H7 (cell line): ENCODE results near the gene FBLN5. TPM values are rescaled to one million over a fixed set of nuclear protein-coding genes. Genes with fewer than 3 reads are reported as not detected.

Experiments
- DNase-seq: peaks from one replicate; pipeline ENCODE4 v3.0.0; 2012
- H3K27me3 ChIP-seq: 2 replicates; pipeline ENCODE4 v1.6.0; 2011; ENCODE audit warnings: mild to moderate bottlenecking, low read length; ENCODE audit not compliant: control insufficient read depth, insufficient read depth
- H3K36me3 ChIP-seq: replicated peaks from 2 replicates; pipeline ENCODE4 v1.5.1; 2011; ENCODE audit warnings: low read length; ENCODE audit not compliant: control insufficient read depth, insufficient read depth
- H3K4me3 ChIP-seq: 2 replicates; pipeline ENCODE4 v1.5.1; 2011; ENCODE audit warnings: low read depth, mild to moderate bottlenecking, control low read depth, low read length, moderate library complexity; ENCODE audit not compliant: insufficient read depth
- total RNA-seq: library from RNA; depleted of rRNA; stranded (reverse); fragments of >200 nt; shearing (Covaris generic); gene quantifications from 2 replicates; pipeline ENCODE4 v1.2.3, GENCODE V29; 2014; rRNA removed

The FBLN5 gene, protein sequence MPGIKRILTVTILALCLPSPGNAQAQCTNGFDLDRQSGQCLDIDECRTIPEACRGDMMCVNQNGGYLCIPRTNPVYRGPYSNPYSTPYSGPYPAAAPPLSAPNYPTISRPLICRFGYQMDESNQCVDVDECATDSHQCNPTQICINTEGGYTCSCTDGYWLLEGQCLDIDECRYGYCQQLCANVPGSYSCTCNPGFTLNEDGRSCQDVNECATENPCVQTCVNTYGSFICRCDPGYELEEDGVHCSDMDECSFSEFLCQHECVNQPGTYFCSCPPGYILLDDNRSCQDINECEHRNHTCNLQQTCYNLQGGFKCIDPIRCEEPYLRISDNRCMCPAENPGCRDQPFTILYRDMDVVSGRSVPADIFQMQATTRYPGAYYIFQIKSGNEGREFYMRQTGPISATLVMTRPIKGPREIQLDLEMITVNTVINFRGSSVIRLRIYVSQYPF
- 1.4 and 2.3 TPM in 2 replicates for total RNA-seq

DNA sequence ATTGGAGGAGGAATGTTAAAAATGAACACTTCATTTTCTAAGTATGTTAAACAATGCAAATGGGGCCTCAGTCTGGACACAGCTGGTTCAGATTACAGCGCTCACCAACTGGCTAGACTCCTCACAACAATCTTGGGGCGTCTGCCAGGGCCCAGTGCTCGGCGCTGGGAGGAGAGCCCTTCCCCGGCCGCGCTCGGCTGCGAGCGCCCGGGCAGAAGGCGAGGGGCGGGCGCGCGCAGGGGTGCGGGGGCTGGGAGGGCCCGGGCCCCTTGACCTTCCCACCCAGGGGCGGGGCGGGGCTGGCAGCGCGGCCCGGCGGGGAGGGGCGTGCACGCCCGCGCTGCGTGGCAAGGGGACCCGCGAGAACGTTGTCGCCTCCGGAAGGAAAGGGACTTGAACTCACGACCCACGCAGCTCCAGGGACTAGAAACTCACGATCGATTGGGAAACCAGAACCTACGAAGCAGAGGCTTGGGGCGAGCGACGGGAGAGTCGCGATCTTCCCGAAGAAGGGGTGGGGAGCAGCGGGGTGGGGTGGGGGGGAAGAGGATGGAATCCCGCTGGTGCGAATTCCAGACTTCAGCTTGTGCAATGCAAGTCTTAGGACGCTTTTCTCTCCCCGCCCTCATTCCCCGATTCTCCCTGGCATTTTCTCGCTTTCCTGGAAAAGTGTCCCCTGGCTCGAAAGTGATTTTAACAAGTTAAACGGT is at the start of gene FBLN5:
Gene FBLN5, minus strand, starts transcription at position 220 of the 710 bp plus-strand sequence. CDS start 465 bp downstream, outside the sequence.
- peaks cover 19% of the 10 kb centered on the region for H3K27me3 ChIP-seq
- no peaks in the 10 kb centered on the region for H3K36me3 ChIP-seq
- H3K4me3 ChIP-seq, result peak within 1 kb of the TSS; percentile 44
- peak; percentile 92 for DNase-seq

DNA sequence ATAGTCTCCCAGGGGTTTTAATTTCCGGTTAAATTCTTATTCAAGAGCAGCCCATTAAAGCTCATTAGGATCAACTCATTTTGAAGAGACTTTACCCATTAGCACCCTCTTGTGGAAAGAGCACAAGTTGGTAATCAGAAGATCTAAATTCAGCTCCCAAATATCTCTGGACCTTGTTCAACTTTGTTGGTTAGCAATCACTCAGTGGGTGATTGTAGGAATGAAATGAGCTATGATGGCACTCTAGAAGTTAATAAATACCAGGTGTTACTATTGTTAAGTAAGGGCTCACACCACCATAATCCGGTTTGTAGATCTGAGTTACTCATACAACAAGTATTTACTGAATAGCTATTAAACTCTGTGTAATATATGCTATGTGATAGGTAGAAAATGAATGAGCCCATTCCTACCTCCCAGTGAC is 49.5 kb upstream of the FBLN5 start:
- H3K36me3 ChIP-seq, result peaks cover 3% of the 10 kb centered on the region
- no peak overlapping the region for H3K4me3 ChIP-seq
- DNase-seq, result peak; percentile 32
- H3K27me3 ChIP-seq, result no peaks in the 10 kb centered on the region

DNA sequence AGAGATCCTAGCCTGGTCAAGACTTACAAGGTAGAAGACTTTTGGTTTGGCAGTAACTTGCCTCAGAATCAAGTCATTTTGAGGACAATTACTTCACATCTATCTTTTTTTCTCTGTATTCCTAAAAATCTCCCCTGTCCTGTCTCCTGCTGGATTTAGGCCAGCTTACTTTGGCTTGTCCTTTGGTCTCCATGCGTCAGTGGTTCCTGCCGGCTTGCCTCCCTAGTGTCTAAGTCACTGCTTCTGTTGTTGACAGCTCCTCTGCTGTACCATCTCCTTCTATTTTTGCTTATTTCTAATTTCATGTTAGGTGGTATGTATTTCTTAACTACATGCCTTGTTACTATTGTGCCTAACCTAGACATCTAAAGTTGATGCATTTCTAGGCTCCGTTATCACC is 39.7 kb upstream of the FBLN5 start:
- Histone ChIP-seq H3K4me3 (no peak overlapping the region), H3K36me3 (peaks cover 2% of the 10 kb centered on the region), H3K27me3 (no peaks in the 10 kb centered on the region)
- DNase-seq, result no peak

DNA sequence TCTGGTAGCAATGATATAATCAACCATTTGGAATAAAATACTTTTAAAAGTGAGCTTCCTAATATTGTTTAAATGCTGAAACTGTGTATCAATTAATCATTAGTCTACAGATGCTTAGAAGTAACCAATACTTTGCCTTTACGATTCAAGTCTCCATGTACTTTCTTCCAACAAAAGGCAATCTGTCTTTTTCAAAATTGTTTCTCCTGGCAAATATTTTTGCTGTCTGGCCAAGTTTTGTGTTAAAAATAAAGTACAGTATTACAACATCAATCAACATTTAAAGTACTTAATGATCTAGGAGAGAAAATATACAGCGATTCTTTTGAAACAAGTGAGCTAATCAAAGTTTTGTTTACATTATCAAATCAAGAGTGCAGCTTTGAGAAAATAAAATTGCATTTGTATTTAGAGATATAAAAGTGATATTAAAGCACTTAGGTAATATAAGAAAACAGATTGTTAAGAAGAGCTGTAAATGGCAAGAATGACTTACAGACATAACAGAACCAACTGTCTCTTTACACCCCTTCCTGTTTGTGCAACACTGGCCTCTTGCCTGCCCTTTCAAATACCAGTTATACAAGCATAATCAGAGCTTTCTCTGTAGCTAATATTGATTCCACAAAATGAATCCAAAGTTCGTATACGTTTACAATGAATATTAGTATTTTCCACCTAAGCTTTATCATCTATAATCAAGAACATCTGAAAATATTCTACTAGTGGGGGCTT is 38.2 kb upstream of the FBLN5 start:
- H3K4me3 ChIP-seq, result no peak overlapping the region
- no peaks in the 10 kb centered on the region; the same call in none of the 2 replicates for H3K36me3 ChIP-seq
- no peak for DNase-seq
- no peaks in the 10 kb centered on the region for H3K27me3 ChIP-seq

DNA sequence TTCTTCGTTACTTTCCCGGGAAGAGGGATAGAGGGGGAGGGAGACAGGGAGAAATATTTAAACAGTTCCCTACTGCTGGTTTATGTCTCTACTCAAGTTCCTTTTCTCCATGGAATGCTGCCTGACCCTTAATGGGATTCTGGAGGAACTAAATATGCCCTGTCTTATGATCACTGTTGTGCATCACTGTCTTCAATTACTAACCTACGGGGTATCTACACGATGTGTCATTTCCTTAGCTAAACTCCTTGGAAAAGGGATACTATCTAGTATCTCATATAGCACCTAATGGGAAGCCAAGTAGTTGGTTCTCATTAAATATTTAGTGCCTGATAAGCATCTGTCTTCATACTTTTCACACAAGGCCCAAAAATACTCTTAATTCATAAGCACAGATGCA is 37.5 kb upstream of the FBLN5 start:
- no peak overlapping the region for H3K4me3 ChIP-seq
- no peak for DNase-seq
- H3K36me3 ChIP-seq, result no peaks in the 10 kb centered on the region; the same call in none of the 2 replicates
- H3K27me3 ChIP-seq, result no peaks in the 10 kb centered on the region

DNA sequence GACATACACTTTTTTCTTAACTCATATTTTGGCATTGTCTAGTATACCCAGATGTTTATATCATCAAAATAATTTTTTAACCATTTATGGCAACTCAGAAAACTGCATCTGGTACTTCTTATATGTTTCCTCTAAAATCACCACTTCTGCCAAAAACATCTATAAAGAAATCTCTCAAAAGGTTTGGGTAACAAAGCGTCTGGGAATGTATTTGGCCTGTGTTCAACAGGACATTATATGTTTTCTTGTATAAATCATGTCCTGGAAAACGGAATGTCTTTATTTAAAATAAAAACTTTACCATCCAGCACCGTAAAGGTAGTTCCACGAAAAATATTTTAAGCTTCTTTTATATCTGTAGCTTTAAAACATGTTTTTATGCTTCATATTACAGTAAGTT is 36.1 kb upstream of the FBLN5 start:
- no peak for DNase-seq
- H3K36me3 ChIP-seq, result no peaks in the 10 kb centered on the region; the same call in none of the 2 replicates
- no peak overlapping the region for H3K4me3 ChIP-seq
- no peaks in the 10 kb centered on the region for H3K27me3 ChIP-seq

DNA sequence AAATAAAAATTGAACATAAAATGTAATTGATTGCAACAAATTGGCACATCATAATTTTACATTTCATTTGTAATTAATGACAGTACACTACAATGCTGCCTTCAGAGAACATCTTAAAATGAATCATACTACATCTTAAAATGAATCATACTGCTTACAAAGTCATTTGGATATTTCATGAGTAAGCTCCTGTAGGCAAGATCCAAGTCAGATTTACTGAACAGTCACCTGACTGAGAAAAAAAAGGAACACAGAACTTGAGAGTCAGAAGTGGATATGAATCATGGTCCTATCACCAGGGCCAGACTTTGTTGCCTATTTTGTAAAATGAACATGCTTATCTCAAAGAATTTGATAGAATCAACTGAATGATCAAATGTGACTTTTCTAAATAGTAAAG is 32.7 kb upstream of the FBLN5 start:
- Histone ChIP-seq H3K27me3 (no peaks in the 10 kb centered on the region), H3K36me3 (no peaks in the 10 kb centered on the region), H3K4me3 (no peak overlapping the region)
- DNase-seq, result no peak

DNA sequence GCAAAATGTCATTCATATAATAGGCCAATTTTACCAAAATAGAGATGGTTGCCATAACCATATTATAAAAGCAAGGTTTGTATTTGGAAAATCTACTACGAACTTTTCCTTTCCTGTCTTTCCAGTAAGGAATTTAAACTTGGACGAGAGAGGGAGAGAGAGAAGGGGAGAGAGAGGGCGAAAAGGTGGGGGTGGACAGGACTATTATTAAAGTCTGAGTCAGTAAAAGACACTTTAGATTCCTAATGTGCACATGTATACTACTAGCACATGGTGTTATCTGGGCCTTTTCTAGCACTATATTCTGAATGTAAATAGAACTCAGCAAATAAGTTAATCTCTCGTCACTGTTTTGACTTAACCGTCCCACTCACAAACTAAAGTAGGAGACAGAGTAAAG is 30.4 kb upstream of the FBLN5 start:
- no peak overlapping the region for H3K4me3 ChIP-seq
- no peaks in the 10 kb centered on the region for H3K27me3 ChIP-seq
- no peaks in the 10 kb centered on the region; the same call in 1 of the 2 replicates for H3K36me3 ChIP-seq
- no peak for DNase-seq

DNA sequence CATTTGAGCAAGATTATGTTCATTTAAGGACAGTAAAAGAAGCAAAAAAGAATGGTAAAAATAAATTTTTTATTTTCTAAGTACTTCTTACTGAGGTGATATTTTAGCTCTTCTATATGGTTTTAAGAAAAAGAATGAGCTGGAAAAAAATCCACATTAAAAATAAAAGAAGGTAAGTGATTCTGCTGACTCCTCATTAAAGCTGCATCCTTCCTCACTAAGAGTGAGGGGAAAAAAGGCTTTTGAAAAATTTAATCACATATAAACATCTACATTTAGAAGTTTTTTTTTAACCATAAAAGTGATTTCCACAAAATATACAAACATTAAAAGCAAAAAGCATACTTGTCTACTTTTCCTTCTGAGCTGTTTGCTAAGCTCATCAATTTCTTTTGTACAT is 28.3 kb upstream of the FBLN5 start:
- H3K4me3 ChIP-seq, result no peak overlapping the region
- no peaks in the 10 kb centered on the region; the same call in none of the 2 replicates for H3K36me3 ChIP-seq
- DNase-seq, result no peak
- no peaks in the 10 kb centered on the region for H3K27me3 ChIP-seq

DNA sequence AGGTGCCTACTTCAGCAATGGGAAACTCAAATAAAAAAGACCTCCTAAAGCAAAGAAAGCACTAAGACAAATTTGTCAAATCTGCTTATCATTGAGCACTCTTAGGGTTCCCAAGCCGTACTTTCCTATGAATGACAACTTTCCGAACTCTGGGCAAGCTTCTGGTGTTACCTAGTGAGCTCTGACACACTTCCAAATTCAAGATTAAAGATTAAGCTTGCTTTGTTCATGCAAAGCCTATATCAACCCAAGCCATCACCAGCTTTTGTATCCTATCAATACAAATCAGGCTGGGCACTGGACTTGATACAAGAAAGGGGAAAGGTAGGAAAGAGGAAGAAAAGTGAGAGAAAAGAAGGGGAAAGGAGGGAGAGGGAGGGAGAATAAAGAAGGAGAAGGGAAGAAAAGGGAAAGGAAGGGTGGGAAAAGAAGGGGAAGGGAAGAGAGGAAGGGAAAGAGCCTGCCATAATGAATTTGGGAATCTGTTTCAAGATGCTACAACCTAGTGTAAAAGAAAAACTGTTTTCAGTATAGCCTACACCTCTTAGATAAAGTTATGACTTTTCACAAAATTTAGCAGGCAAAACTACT is 23.8 kb upstream of the FBLN5 start:
- Histone ChIP-seq H3K27me3 (no peaks in the 10 kb centered on the region), H3K36me3 (no peaks in the 10 kb centered on the region; the same call in none of the 2 replicates), H3K4me3 (no peak overlapping the region)
- DNase-seq, result no peak

DNA sequence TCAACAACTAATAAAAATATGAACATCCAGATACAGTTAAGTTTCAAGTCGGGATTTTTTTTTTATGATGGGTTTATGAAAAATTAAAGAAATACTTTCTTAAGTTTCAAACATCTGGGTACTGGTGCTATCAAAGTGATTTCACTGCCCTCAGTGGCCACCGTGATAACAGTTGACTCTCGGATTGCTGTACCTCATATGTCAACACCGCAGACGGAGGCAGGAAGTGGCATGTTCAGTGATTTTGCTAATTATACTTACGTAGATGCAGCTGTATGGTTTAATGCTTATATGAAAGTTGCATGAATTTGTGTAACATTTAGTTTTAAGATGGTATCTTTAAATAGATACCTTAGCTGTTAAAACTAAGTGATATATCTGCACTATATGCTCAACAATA is 20.8 kb upstream of the FBLN5 start:
- no peak for DNase-seq
- Histone ChIP-seq H3K36me3 (no peaks in the 10 kb centered on the region; the same call in 1 of the 2 replicates), H3K4me3 (no peak overlapping the region), H3K27me3 (no peaks in the 10 kb centered on the region)

DNA sequence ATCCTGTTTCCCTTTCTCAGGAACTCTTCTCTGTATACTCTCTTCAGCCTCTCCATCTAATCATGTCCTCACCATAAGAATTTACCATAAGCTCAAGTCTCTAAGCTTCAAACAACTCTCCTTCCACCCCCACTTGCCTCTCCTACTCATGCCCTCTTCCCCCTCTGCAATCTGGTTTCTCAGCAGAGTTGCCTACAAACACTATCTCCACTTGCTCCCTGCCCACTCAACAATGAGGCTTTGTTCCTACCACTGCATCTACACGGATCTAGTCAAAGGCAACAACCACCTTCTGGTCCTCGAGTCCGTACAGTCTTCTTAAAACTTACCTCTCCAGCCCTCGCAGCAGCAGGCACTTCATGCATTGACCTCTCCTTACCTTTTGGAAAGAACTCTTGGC is 17.2 kb upstream of the FBLN5 start:
- Histone ChIP-seq H3K36me3 (no peaks in the 10 kb centered on the region; the same call in 1 of the 2 replicates), H3K4me3 (no peak overlapping the region), H3K27me3 (no peaks in the 10 kb centered on the region)
- no peak for DNase-seq

DNA sequence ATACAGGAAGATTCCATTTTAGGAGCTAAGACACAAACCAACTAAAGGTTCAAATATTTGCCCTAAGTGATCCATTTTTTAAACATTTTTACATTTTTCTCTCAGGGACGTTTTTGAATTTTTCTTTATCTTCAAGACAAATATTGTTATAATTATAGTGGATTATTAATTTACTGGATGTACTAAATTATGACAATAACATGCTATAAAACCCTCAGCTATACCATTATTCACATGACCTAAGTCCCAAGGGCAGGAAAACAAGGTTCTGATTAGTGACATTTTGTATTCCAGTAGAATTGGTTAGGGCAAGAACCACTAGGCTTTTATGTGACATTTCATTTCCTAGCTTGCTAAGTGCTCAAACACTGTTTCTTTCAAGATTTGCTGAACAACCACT is 16.5 kb upstream of the FBLN5 start:
- no peaks in the 10 kb centered on the region for H3K27me3 ChIP-seq
- no peak overlapping the region for H3K4me3 ChIP-seq
- DNase-seq, result no peak
- no peaks in the 10 kb centered on the region; the same call in 1 of the 2 replicates for H3K36me3 ChIP-seq

DNA sequence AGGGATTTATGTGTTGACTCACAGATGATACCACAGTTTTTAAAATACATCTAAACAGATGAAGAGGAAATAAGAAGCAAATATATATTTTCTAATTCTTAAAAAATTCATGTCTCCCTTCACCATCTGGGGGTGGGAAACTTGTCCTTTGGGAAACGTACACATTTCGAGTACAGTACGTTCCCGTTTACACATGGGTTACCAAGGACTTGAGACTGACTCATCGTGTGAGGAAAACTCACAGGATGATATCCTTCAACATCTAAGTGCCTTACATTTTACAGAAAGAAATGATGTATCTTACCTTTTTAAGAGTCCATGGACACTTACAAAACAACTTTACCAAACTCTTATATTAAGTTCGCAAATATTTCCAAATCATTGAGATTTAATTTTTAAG is 16.0 kb upstream of the FBLN5 start:
- Histone ChIP-seq H3K27me3 (no peaks in the 10 kb centered on the region), H3K4me3 (no peak overlapping the region), H3K36me3 (no peaks in the 10 kb centered on the region)
- DNase-seq, result no peak
